Measurements from ENCODE around the gene CCNG2. TPM values are rescaled to one million over a fixed set of nuclear protein-coding genes. Genes with fewer than 3 reads are reported as not detected.

CCNG2 gene
- total and polyA plus RNA-seq, 9 of the 15 experiments (the other 6 are each of a cell fraction or from before 2014, with no cell fraction given) = 0.49 to 6.6 (median 2.9) TPM

DNA sequence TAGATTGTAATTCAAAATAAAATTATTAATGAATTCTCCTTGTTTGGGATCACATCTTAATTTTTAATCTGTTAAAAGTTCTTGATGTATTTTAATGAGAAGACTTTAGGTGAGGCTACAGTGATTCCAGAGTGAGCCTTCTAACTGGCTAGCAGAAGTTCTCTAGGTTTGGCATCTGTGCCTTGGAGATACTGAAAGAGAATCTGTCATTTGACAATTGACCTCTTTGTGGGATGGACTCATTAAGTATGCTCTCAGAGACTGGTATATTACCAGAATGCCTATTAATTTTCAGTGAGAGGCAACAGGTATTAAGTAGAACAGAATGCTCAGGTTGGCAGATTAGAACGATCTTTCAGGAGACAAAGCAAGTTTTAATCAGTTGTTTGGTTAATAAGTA, 10.2 kb downstream of the CCNG2 start (continued):
- TF ChIP-seq, protein P1, sequence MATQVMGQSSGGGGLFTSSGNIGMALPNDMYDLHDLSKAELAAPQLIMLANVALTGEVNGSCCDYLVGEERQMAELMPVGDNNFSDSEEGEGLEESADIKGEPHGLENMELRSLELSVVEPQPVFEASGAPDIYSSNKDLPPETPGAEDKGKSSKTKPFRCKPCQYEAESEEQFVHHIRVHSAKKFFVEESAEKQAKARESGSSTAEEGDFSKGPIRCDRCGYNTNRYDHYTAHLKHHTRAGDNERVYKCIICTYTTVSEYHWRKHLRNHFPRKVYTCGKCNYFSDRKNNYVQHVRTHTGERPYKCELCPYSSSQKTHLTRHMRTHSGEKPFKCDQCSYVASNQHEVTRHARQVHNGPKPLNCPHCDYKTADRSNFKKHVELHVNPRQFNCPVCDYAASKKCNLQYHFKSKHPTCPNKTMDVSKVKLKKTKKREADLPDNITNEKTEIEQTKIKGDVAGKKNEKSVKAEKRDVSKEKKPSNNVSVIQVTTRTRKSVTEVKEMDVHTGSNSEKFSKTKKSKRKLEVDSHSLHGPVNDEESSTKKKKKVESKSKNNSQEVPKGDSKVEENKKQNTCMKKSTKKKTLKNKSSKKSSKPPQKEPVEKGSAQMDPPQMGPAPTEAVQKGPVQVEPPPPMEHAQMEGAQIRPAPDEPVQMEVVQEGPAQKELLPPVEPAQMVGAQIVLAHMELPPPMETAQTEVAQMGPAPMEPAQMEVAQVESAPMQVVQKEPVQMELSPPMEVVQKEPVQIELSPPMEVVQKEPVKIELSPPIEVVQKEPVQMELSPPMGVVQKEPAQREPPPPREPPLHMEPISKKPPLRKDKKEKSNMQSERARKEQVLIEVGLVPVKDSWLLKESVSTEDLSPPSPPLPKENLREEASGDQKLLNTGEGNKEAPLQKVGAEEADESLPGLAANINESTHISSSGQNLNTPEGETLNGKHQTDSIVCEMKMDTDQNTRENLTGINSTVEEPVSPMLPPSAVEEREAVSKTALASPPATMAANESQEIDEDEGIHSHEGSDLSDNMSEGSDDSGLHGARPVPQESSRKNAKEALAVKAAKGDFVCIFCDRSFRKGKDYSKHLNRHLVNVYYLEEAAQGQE (IDR thresholded peaks at IDR 0.05; ENCODE audit: borderline replicate concordance) = no peak
- TF ChIP-seq, protein P1 (CRISPR knock-in tag; IDR thresholded peaks at IDR 0.05; ENCODE audit: low read depth) = no peak
- no peak for TF ChIP-seq ZNF707 (CRISPR knock-in tag; conservative IDR thresholded peaks at IDR 0.05)
- TF ChIP-seq ZNF146 (CRISPR knock-in tag; IDR thresholded peaks at IDR 0.05; ENCODE audit: unreplicated experiment) = no peak
